ENCODE measurements around the gene PPP2R5C.

DNA sequence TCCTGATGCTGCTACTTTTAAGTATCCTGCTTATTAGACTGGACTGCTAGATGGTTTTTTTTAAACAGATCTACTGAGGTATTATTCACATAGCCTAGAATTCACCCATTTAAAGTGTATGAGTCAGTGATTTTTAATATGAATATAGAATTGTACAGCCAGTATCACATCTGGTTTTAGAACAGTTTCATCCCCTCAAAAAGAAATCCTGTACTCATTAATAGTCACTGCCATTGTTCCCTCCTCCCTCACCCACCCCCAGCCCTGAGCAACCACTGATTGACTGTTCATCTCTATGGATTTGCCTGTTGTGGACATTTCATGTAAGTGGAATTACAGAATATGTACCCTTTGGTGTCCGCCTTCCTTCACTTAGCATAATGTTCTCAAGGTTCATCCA lies 98.4 kb downstream of the PPP2R5C start:
- TF ChIP-seq, protein P1, sequence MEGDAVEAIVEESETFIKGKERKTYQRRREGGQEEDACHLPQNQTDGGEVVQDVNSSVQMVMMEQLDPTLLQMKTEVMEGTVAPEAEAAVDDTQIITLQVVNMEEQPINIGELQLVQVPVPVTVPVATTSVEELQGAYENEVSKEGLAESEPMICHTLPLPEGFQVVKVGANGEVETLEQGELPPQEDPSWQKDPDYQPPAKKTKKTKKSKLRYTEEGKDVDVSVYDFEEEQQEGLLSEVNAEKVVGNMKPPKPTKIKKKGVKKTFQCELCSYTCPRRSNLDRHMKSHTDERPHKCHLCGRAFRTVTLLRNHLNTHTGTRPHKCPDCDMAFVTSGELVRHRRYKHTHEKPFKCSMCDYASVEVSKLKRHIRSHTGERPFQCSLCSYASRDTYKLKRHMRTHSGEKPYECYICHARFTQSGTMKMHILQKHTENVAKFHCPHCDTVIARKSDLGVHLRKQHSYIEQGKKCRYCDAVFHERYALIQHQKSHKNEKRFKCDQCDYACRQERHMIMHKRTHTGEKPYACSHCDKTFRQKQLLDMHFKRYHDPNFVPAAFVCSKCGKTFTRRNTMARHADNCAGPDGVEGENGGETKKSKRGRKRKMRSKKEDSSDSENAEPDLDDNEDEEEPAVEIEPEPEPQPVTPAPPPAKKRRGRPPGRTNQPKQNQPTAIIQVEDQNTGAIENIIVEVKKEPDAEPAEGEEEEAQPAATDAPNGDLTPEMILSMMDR (IDR thresholded peaks at IDR 0.05): no peak
- TF ChIP-seq POLR2A (IDR thresholded peaks at IDR 0.05): no peak

Measured in uterus (tissue), 2 donors.